CD4-positive, alpha-beta T cell treated with Interleukin-12 subunit alpha and Interleukin-12 subunit beta, for 1 hour (primary cell): ENCODE measurements around the gene FAM107B.

Experiments
- DNase-seq: peaks from one replicate; pipeline ENCODE4 v3.0.0-alpha.2; 2020

The FAM107B gene

GRCh38 chr10:14478604-14479003 lies 296.1 kb downstream of the FAM107B start:
- DNase-seq, result no peak

- no peak for DNase-seq
Measured at GRCh38 chr10:14478201-14478600, 296.5 kb downstream of the FAM107B start.

GRCh38 chr10:14477408-14477710 lies 297.3 kb downstream of the FAM107B start:
- no peak for DNase-seq

- no peak for DNase-seq
Measured at GRCh38 chr10:14476641-14477407, 297.9 kb downstream of the FAM107B start.

GRCh38 chr10:14476006-14476405 lies 298.7 kb downstream of the FAM107B start:
- DNase-seq, result no peak

- no peak for DNase-seq
Measured at GRCh38 chr10:14474656-14475055, 300.0 kb downstream of the FAM107B start.

GRCh38 chr10:14470920-14471319 lies 303.8 kb downstream of the FAM107B start:
- DNase-seq, result no peak

- no peak for DNase-seq
Measured at GRCh38 chr10:14468726-14469125, 306.0 kb downstream of the FAM107B start.
